Fibroblast of mammary gland (primary cell): ENCODE data around the gene CTNNBIP1.
A peak's percentile ranks its signal among the peaks of the same experiment; 100 is the strongest.

Experiments used
- DNase-seq: peaks from one replicate; pipeline ENCODE4 v3.0.0-alpha.2; 2010; ENCODE audit warnings: low read depth
- H3K4me3 ChIP-seq: 2 replicates; pipeline ENCODE4 v1.5.1; 2011; ENCODE audit warnings: low read depth, mild to moderate bottlenecking, low read length, moderate library complexity; ENCODE audit not compliant: control insufficient read depth
- CTCF ChIP-seq: conservative IDR thresholded peaks from 2 replicates; pipeline ENCODE4 v1.5.1; 2011; ENCODE audit warnings: low read depth, low read length, inconsistent platforms; ENCODE audit not compliant: control insufficient read depth, insufficient read depth

The CTNNBIP1 gene

DNA sequence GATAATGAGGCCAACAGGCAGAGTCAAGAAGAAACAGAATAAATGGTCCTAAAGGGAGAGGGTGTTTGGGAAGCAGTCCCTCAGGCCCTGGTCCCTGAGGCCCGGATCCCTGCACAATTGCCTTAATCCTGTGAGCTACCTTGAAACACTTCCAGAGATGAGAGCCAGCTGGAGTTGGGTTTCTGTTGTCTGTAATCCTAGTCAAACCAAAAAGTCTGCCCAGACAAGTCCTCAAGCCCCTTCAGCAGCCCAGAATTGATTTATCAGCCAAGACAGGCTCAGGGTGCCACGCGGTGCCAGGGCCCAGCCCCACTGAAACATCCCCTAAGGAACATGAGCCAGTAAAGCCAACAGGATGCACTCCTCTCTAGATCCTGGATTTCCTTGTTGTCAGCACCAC lies 69.9 kb downstream of the CTNNBIP1 start:
- H3K4me3 ChIP-seq: no peak overlapping the region
- TF ChIP-seq CTCF: no peak
- no peak for DNase-seq

GRCh38 chr1:9838946-9839345 lies 71.1 kb downstream of the CTNNBIP1 start:
- TF ChIP-seq CTCF: no peak
- no peak for DNase-seq

GRCh38 chr1:9836632-9836960 lies 73.5 kb downstream of the CTNNBIP1 start:
- no peak for TF ChIP-seq CTCF
- no peak for DNase-seq
- no peak overlapping the region for H3K4me3 ChIP-seq

More at GRCh38 chr1:9838946-9839345, 71.1 kb downstream of the CTNNBIP1 start:
- H3K4me3 ChIP-seq: no peak overlapping the region

DNA sequence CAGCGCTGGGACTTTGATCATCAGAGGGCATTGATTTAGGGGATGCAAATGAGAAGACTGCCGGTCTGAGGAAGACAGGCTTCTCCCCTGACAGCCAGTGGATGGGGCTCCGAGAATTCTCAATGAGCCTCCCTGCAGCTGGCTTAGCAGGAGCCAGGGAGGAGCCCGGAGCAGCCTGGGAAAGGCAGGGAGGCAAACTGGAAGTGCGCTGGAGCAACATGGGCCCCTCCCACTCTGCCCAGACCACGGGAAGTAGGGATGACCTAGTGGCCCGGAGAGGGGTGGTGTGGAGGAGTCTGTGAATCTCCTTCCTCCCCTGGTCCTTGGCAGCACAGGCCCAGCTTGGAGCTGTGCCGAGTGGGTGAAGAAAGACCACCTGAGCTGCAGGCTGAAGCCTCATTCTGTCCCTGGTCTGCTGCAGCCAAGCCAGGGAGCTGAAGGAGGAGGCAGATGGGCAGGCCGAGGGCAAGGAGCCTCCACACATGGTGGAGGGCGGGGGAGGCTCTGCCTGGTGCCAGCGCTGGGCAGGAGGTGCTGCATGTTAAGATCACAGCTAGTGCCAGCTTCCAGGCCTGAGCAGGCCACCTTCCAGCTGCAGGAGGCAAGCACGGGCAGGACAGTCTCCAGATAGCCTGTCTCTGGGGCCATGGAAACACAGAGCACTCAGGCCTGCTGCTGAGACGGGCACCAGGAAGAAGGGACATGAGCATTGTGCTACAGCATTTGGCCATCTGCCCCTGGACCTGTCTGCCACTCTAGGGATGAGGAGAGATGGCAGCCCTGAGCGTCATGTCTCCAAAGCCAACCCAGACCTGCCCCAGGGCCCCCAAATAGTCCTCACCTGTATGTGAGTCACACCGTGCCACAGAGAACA lies 74.1 kb downstream of the CTNNBIP1 start:
- peak; percentile 28 for DNase-seq
- TF ChIP-seq CTCF: no peak
- no peak overlapping the region for H3K4me3 ChIP-seq

- H3K4me3 ChIP-seq: no peak overlapping the region
- DNase-seq: no peak
- no peak for TF ChIP-seq CTCF
Measured at GRCh38 chr1:9835404-9835757, 74.7 kb downstream of the CTNNBIP1 start.

GRCh38 chr1:9833632-9834031 lies 76.4 kb downstream of the CTNNBIP1 start:
- H3K4me3 ChIP-seq: no peak overlapping the region
- no peak for TF ChIP-seq CTCF
- no peak for DNase-seq
